ENCODE results near the gene ANKRD44.

GRCh38 chr2:196959734-196960338 is 350.7 kb downstream of the ANKRD44 start:
- TF ChIP-seq, protein P1, sequence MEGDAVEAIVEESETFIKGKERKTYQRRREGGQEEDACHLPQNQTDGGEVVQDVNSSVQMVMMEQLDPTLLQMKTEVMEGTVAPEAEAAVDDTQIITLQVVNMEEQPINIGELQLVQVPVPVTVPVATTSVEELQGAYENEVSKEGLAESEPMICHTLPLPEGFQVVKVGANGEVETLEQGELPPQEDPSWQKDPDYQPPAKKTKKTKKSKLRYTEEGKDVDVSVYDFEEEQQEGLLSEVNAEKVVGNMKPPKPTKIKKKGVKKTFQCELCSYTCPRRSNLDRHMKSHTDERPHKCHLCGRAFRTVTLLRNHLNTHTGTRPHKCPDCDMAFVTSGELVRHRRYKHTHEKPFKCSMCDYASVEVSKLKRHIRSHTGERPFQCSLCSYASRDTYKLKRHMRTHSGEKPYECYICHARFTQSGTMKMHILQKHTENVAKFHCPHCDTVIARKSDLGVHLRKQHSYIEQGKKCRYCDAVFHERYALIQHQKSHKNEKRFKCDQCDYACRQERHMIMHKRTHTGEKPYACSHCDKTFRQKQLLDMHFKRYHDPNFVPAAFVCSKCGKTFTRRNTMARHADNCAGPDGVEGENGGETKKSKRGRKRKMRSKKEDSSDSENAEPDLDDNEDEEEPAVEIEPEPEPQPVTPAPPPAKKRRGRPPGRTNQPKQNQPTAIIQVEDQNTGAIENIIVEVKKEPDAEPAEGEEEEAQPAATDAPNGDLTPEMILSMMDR (IDR thresholded peaks at IDR 0.05; ENCODE audit: borderline replicate concordance, extremely low read depth, low read length, poor library complexity, severe bottlenecking): no peak
- no peak for TF ChIP-seq EZH2 (IDR thresholded peaks at IDR 0.05; ENCODE audit: borderline replicate concordance, low read depth, low read length, severe bottlenecking)
